Lower leg skin (tissue), 3 donors: ENCODE results near the gene GNG2.

Source experiments
- CTCF ChIP-seq, 3 donors: fragments of 450-650 bp; IDR thresholded peaks; one replicate each; pipeline ENCODE4 v1.5.1; 2016; ENCODE audit warnings: antibody characterized with exemption in 3 of 3, mild to moderate bottlenecking in 3 of 3, moderate library complexity in 2 of 3
- POLR2A ChIP-seq, 2 donors: fragments of 450-650 bp; IDR thresholded peaks; one replicate each; pipeline ENCODE4 v1.6.1; 2016 to 2017; ENCODE audit warnings: antibody characterized with exemption in 2 of 2, mild to moderate bottlenecking in 1 of 2, moderate library complexity in 1 of 2

GRCh38 chr14:51954657-51955056 is 94.2 kb downstream of the GNG2 start:
- TF ChIP-seq POLR2A (IDR thresholded peaks at IDR 0.05): no peak
- no peak for TF ChIP-seq CTCF (IDR thresholded peaks at IDR 0.05)
